ENCODE data around the gene SDHD.
"Not testable (repeated sequence)": the region's sequence is repeated elsewhere in the genome, so short reads cannot be mapped to it uniquely, and the experiment has no call there.

SDHD gene

GRCh38 chr11:112086422-112087191 lies at the start of gene SDHD, which contains the start of gene TIMM8B:
TSS of gene SDHD (plus strand) at chr11:112086873. CDS start at chr11:112086908, 35 bp downstream.
TSS of gene TIMM8B (minus strand) at chr11:112086756. CDS start at chr11:112086723, 33 bp downstream.
- DNase-seq: peak; percentile 99

- DNase-seq: no peak
These were observed 49.1 kb upstream of the SDHD start for GRCh38 chr11:112037527-112037926.

DNA sequence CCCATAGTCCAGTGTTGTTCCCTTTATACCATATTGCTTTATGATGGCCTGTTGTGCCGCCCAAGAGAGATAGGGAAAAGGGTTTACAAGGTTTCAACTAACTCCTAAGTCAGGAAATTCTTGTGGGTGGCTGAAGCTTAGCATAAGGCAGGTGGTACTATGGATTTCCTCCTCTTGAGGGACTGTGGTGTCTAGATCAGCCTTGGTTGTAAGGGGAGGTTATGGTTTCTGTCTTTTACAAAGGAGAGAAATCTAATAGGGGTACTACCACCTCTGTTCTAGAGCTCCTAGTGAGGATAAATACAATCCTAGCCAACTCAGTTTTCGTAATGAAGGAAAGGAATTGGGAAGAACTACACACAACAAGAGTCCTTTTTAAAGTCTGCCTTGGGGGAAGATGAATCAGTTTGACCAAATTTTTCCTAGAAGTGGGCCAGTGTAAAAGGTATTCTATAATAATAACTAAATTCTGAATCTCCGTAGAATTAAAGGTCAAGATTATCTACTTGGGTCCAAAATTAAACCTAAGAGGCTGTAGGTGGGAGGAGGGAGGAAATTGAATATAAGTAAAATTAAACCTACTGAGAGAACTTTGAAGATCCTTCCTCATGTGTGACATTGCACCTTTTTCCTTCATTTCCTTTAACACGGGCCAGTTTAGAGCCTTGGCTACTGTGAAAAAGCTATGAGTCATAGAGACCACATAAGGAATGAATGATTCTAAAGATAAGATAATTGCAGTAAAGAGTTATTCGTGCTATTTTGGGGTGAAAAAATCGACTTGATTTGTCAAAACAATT lies 44.3 kb upstream of the SDHD start:
- no peak for DNase-seq

- no peak for DNase-seq
These were observed 43.7 kb upstream of the SDHD start for GRCh38 chr11:112042961-112043304.

DNA sequence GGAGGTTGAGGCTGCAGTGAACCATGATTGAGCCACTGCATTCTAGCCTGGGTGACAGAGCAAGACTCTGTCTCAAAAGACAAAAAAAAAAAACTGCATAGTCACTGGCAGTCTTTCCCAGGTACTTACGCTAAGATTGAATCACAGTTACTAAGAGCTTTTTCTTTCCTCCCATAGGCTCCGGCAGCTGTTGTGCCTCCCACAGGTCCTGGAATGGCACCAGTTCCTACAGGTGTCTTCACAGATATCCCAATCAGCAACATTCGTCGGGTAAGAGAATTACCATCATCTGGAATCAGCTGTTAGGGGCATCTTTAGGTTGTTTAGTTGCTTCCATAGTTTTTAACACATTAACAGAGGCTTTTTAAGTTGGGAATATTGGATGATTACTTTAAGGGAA lies 41.7 kb upstream of the SDHD start:
- no peak for DNase-seq

GRCh38 chr11:112046647-112047046 lies 40.0 kb upstream of the SDHD start:
- DNase-seq: not testable (repeated sequence)

DNA sequence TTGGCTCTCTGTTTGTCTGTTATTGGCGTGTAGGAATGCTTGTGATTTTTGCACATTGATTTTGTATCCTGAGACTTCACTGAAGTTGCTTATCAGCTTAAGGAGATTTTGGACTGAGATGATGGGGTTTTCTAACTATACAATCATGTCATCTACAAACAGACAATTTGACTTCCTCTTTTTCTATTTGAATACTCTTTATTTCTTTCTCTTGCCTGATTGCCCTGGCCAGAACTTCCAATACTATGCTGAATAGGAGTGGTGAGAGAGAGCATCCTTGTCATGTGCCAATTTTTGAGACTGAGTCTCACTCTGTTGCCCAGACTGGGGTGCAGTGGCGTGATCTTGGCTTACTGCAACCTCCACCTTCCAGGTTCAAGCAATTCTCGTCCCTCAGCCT lies 38.4 kb upstream of the SDHD start:
- not testable (repeated sequence) for DNase-seq

- DNase-seq: no peak
These were observed 36.9 kb upstream of the SDHD start for GRCh38 chr11:112049777-112050176.

DNA sequence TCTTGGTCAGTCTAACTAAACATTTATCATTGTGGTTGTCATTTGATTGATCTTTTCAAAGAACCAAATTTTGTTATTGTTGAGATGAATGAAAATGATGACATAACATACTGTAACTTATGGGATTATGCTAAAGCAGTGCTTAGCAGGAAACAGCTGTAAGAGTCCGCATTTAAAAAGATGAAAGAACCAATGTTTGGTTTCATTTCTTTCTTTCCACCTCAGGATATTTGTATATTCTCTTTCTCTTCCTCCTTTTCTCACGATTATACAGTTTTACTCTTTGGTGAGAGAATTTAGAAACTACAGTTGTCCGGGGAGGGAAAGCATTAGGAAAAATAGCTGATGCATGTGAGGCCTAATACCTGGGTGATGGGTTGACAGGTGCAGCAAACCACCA lies 36.0 kb upstream of the SDHD start:
- no peak for DNase-seq

DNA sequence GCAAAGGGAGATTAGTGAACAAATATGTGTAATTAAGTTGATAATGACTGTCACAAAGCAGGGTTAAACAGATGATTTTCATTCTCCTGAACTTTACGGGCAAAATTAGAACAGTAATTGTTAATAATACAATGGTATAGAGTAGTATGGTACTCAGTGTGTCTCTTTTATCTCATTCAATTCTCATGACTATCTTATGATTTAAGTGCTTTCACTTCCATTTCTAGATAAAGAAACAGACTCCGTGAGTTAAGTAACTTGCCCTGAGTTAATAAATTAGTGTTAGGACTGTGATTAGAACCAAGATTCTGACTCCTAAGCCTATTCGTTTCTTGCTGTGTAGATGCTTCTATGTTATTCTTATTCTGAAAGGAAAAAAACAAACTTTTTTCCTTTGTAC lies 34.9 kb upstream of the SDHD start:
- no peak for DNase-seq

DNA sequence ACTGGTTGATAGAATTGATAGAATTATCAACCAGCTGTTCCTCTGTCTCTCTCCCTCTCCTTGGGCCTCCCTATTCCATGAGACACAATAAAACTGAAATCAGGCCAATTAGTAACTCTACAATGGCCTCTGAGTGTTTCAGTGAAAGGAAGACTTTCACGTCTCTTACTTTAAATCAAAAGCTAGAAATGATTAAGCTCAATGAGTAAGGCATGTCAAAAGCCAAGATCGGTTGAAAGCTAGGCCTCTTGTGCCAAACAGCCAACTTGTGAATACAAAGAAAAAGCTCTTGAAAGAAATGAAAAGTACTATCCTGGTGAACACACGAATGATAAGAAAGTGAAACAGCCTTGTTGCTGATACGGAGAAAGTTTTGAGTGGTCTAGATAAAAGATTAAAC lies 29.5 kb upstream of the SDHD start:
- no peak for DNase-seq

DNA sequence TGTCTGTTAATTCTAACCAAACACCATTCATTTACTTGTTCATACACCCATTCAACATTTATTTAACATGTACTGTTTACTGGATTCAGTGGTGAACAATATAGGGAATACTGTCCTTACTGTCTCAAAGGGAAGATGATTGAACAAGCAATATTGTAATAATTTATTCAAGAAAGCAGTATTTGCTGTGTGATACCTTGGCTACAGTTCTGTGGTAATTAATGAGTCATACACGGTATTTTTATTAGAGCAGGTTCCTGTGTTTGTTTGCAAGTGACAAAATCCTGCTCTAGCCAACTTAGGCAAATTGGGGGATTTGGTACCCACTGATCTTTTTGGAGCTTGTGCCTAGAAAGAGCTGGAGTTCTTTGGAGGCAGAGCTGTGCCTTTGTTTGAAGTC lies 28.6 kb upstream of the SDHD start:
- no peak for DNase-seq

DNA sequence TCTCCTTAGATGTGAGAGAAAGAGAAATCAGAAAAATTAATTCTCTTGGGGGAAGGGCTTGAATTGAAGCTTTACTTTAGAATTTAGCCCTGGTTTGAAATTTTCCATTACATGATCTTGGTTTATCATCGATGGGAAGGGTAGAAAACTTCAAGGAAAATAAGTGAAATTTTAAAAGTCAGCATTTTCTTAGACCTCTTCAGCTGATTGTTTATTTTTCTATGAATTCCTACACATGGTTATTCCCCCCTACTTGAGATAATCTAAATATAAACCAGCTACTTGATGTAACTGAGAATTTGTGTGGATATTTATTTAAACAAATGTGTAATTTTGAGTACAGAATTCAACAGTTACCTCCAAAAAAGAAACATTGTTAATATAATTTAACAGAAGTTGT lies 23.8 kb upstream of the SDHD start:
- DNase-seq: no peak

DNA sequence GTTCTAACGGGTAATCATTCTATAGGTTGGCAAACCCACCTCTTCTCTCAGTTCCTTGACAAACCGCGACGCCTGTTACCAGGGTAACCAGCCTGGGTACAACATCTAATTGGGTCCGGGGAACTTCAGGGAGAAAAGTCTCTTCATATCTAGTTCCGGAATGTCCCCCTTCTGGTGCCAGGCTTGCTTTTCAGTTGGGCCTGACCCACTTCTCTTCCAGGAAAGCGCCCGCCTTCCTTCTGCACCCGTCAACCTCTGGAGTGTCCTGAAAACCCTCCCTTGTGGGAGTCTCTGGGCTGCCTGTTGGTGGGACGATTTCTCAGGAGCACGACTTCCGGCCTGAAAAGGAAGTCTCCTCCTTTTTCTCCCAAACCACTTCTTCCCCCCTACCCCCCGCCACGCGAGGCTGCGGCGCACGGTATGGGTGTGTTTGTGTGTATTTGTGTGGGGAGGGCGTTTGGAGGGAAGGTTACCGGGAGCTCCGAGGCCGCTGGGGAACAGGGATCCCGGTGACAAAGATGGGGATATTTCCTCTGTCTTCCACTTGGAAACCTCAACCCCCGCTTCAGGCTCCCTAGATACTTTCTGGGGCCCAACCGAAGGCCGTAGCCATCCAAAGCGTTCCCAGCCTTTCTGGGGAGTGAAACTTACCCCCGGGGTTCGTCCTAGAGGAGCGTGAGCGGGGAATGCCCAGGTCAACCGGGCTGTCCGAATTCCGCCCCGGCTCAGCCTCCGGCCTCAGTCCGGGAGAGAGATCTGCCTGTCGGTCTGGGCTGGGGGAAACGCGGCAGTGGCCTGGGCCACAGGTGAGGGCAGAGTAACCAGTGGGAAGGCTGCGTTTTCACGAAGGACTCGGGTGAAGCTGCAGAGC lies 12.5 kb upstream of the SDHD start, which contains the start of the genes NKAPD1 and PIH1D2:
Gene NKAPD1 (plus strand): TSS at position 359 of the 871 bp plus-strand sequence. CDS start 1,276 bp downstream, outside the sequence.
Gene PIH1D2 (minus strand): TSS at position 77 of the 871 bp plus-strand sequence. CDS start 843 bp downstream, outside the sequence.
- peak; percentile 98 for DNase-seq

- no peak for DNase-seq
These were observed 3.9 kb upstream of the SDHD start for GRCh38 chr11:112082729-112083128.

DNA sequence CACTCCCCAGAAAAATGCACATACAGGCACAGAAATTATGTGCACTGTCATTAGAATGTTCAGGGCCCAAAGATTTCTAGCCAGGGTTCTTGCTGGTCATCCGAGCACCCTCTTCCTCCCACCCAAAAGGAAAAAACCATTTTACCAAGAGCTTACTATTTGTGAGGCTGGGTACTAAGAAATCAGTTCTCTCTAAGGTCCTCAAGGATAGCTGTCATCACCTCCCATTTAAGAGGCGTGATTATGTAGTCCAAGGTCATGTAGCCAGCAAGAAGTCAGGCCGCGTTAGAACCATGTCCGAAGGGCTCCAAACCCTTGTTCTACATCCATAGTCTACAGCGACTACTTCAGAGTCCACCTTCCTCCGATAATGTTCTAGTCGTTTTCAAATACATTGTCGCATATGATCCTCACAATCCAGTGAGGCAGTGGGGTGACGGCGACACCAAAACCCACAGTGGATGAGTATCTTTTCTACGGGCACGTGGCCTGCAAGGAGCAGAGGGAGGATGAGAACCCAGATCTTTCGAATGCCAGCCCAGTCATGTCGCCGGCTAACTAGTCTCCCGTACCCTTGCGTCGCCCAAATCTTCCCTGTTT lies 751 bp upstream of the SDHD start:
- no peak for DNase-seq

DNA sequence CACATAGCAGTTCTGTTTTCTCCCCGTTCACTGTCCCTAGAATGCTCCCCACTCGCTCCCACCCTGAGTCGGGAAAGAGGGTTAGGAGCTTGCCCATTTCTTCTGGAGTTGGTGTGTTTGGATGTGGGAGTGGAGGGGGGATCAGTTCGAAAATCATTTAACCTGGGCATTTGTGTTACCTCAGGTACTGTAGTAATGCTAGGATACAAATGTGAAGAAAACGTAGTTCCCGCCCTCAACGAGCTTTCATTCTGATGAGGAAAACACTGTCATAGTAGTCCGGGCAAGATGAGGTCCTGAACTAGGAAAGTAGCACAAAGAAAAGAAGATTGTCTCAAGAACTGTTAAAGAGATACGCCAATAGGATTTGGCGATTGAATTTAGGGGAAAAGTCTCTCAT lies 539 bp downstream of the SDHD start:
- no peak for DNase-seq

DNA sequence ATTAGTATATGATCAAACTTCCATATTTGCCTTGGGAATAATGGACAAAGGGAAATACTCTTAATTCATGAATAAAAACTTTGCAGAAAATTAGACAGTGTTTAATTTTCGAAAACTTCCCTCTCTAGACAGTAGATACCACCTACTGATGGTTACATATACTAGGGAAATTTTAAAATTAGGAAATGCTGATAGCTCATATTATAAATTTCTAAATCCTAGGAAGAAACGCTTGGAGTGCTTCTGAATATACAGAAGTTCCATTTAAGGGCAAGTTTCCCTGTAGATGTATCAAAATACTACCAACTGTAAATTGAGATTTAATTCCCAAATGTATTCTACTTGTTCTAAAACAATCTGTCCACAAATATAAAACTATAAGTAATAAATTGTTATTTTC lies 8.6 kb downstream of the SDHD start:
- not testable (repeated sequence) for DNase-seq

GRCh38 chr11:112096194-112096593 lies 9.5 kb downstream of the SDHD start:
- no peak for DNase-seq

DNA sequence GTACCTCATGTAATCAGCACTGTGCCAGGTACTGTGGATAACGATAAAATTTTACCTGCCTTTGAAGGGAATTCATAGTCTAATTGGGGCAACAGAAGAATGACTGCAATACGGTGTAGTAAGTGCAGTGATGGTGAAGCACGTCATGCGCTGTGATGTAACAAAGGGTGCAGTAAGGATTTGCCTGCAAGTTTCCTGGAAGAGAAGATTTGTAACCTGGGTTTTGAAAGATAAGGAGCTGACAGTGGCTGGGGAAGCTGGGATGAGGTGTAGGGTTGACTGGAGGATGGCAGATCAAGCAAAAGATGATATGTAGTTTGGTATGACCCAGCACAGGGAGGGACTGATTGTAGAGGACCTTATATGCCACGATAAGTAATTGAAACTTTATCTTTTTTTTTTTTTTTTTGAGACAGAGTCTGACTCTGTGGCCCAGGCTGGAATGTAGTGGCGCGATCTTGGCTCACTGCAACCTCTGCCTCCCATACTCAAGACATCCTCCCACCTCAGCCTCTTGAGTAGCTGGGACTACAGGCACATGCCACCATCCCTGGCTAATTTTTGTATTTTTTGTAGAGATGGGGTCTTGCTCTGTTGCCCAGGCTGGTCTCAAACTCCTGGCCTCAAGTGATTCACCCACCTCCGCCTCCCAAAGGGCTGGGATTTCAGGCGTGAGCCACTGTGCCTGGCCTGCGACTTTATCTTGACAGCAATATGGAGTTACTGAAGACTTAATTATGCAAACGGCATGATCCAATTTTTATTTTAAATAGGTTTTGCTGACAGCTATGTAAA lies 11.3 kb downstream of the SDHD start:
- DNase-seq: no peak

- DNase-seq: no peak
These were observed 13.8 kb downstream of the SDHD start for GRCh38 chr11:112100462-112100861.

GRCh38 chr11:112103446-112103845 lies 16.8 kb downstream of the SDHD start:
- no peak for DNase-seq
